ENCODE measurements around the gene GATA2. TPM values are rescaled to one million over a fixed set of nuclear protein-coding genes. Genes with fewer than 3 reads are reported as not detected.

The GATA2 gene
- total RNA-seq, 1 experiment from 2014 or later, result 12.5 TPM

- intact Hi-C loops (cut with micrococcal nuclease; ENCODE audit: unreplicated experiment), result no loop called here
- POLR2A ChIA-PET, result no interaction called here
These were observed 26.0 kb downstream of the GATA2 start, which contains the start of gene DNAJB8 for GRCh38 chr3:128466840-128467541. Gene DNAJB8, minus strand, starts transcription at chr3:128466890. Its CDS starts 3,645 bp downstream, at chr3:128463245.

DNA sequence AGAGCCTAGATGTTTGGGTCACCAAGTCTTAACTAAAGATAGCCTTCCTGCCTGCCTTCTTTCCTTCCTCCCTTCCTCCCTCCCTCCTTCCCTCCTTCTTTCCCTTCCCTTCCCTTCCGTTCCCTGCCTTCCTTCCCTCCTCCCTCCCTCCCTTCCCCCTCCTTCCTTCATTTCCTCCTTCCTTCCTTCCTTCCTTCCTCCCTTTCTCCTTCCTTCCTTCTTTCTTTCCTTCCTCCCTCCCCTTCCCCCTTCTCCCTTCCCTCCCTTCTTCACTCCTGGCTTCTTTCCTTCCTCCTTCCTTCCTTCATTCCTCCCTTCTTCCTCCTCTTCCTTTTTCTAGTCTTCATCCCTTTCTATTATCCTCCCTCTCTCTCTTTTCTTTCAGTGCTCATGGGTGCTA, 28.3 kb downstream of the GATA2 start:
- H3K4me3 Mint-ChIP-seq (ENCODE audit: unreplicated experiment), result no peak overlapping the region
- POLR2A ChIA-PET, result no interaction called here
- H3K27ac Mint-ChIP-seq (ENCODE audit: unreplicated experiment), result no peak overlapping the region
- H3K27me3 ChIP-seq (replicated peaks; ENCODE audit: control insufficient read depth, insufficient read depth, low read length), result no peaks in the 10 kb centered on the region
- no peak overlapping the region for H3K4me3 ChIP-seq (ENCODE audit: low read depth, low read length)
- no peaks in the 10 kb centered on the region for H3K36me3 ChIP-seq (ENCODE audit: control insufficient read depth, insufficient read depth, low read length)
- H3K36me3 Mint-ChIP-seq (ENCODE audit: insufficient read depth, unreplicated experiment), result no peaks in the 10 kb centered on the region
- no peak for DNase-seq
- H3K4me1 ChIP-seq, result no peaks in the 10 kb centered on the region
- no peaks in the 10 kb centered on the region for H3K4me1 Mint-ChIP-seq (ENCODE audit: low read depth, unreplicated experiment)
- no peaks in the 10 kb centered on the region for H3K9me3 ChIP-seq
- TF ChIP-seq, protein P1, sequence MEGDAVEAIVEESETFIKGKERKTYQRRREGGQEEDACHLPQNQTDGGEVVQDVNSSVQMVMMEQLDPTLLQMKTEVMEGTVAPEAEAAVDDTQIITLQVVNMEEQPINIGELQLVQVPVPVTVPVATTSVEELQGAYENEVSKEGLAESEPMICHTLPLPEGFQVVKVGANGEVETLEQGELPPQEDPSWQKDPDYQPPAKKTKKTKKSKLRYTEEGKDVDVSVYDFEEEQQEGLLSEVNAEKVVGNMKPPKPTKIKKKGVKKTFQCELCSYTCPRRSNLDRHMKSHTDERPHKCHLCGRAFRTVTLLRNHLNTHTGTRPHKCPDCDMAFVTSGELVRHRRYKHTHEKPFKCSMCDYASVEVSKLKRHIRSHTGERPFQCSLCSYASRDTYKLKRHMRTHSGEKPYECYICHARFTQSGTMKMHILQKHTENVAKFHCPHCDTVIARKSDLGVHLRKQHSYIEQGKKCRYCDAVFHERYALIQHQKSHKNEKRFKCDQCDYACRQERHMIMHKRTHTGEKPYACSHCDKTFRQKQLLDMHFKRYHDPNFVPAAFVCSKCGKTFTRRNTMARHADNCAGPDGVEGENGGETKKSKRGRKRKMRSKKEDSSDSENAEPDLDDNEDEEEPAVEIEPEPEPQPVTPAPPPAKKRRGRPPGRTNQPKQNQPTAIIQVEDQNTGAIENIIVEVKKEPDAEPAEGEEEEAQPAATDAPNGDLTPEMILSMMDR (IDR thresholded peaks at IDR 0.05; ENCODE audit: insufficient read depth in 1 of 2, low read depth in 1 of 2, low read length in 1 of 2, severe bottlenecking in 1 of 2, unreplicated experiment in 1 of 2), result no peak
- H3K9me3 Mint-ChIP-seq (ENCODE audit: unreplicated experiment), result no peaks in the 10 kb centered on the region
- H3K27me3 Mint-ChIP-seq (ENCODE audit: insufficient read depth, unreplicated experiment), result peaks cover 22% of the 10 kb centered on the region
- CTCF ChIA-PET, result no interaction called here
- intact Hi-C loops (cut with micrococcal nuclease; ENCODE audit: unreplicated experiment), result no loop called here
- BruUV-seq (replicated peaks), result no TSS peak

More at GRCh38 chr3:128466840-128467541, 26.0 kb downstream of the GATA2 start, which contains the start of gene DNAJB8:
- Histone ChIP-seq H3K4me3 (ENCODE audit: low read depth, low read length) (no peak within 1 kb of the TSS), H3K27me3 (replicated peaks; ENCODE audit: control insufficient read depth, insufficient read depth, low read length) (no peaks in the 10 kb centered on the region), H3K36me3 (ENCODE audit: control insufficient read depth, insufficient read depth, low read length) (no peaks in the 10 kb centered on the region), H3K9me3 (no peaks in the 10 kb centered on the region), H3K4me1 (no peaks in the 10 kb centered on the region)
- no peak for DNase-seq
- CTCF ChIA-PET, result no interaction called here
- no peak within 1 kb of the TSS for H3K4me3 Mint-ChIP-seq (ENCODE audit: unreplicated experiment)
- H3K27me3 Mint-ChIP-seq (ENCODE audit: insufficient read depth, unreplicated experiment), result peaks cover 22% of the 10 kb centered on the region
- no peak within 1 kb of the TSS for H3K27ac Mint-ChIP-seq (ENCODE audit: unreplicated experiment)
- no peaks in the 10 kb centered on the region for H3K36me3 Mint-ChIP-seq (ENCODE audit: insufficient read depth, unreplicated experiment)
- TF ChIP-seq, protein P1 (IDR thresholded peaks at IDR 0.05; ENCODE audit: insufficient read depth in 1 of 2, low read depth in 1 of 2, low read length in 1 of 2, severe bottlenecking in 1 of 2, unreplicated experiment in 1 of 2), result no peak
- no TSS peak for BruUV-seq (replicated peaks)
- H3K9me3 Mint-ChIP-seq (ENCODE audit: unreplicated experiment), result no peaks in the 10 kb centered on the region
- no peaks in the 10 kb centered on the region for H3K4me1 Mint-ChIP-seq (ENCODE audit: low read depth, unreplicated experiment)

DNA sequence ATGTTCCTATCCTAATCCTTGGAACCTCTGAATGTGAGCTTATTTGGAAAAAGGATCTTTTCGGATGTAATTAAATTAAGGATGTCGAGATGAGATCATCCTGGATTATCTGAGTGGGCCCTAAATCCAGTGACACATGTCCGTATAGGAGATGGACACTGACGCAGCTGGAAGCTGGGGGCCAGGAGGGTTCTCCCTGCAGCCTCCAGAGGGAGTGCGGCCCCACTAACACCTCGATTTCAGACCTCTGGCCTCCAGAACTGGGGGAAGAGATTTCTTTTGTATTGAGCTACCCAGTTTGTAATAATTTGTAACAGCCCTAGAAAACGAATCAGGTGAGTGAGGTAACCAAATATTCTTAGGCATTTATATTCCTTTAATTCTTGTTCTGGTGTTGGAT, 28.8 kb downstream of the GATA2 start:
- TF ChIP-seq, protein P1 (IDR thresholded peaks at IDR 0.05; ENCODE audit: insufficient read depth in 1 of 2, low read depth in 1 of 2, low read length in 1 of 2, severe bottlenecking in 1 of 2, unreplicated experiment in 1 of 2), result peak in 1 of 2 experiments; percentile 32
- no peaks in the 10 kb centered on the region for H3K9me3 Mint-ChIP-seq (ENCODE audit: unreplicated experiment)
- no peaks in the 10 kb centered on the region for H3K9me3 ChIP-seq
- no peaks in the 10 kb centered on the region for H3K36me3 ChIP-seq (ENCODE audit: control insufficient read depth, insufficient read depth, low read length)
- H3K27me3 Mint-ChIP-seq (ENCODE audit: insufficient read depth, unreplicated experiment), result peaks cover 22% of the 10 kb centered on the region
- no TSS peak for BruUV-seq (replicated peaks)
- H3K4me3 Mint-ChIP-seq (ENCODE audit: unreplicated experiment), result no peak overlapping the region
- DNase-seq, result no peak
- no peak overlapping the region for H3K4me3 ChIP-seq (ENCODE audit: low read depth, low read length)
- H3K27me3 ChIP-seq (replicated peaks; ENCODE audit: control insufficient read depth, insufficient read depth, low read length), result no peaks in the 10 kb centered on the region
- ChIA-PET POLR2A (no interaction called here), CTCF (no interaction called here)
- H3K36me3 Mint-ChIP-seq (ENCODE audit: insufficient read depth, unreplicated experiment), result no peaks in the 10 kb centered on the region
- no peaks in the 10 kb centered on the region for H3K4me1 Mint-ChIP-seq (ENCODE audit: low read depth, unreplicated experiment)
- intact Hi-C loops (cut with micrococcal nuclease; ENCODE audit: unreplicated experiment), result no loop called here
- H3K27ac Mint-ChIP-seq (ENCODE audit: unreplicated experiment), result no peak overlapping the region
- no peaks in the 10 kb centered on the region for H3K4me1 ChIP-seq

Data from Caco-2 (cell line).